NCI-H510A (cell line): ENCODE measurements around the gene GUCY2D.
"Not testable (repeated sequence)": the region's sequence is repeated elsewhere in the genome, so short reads cannot be mapped to it uniquely, and the experiment has no call there.

Experiments
- DNase-seq: peaks from one replicate; lab custom pipeline; 2025; lab: John Stamatoyannopoulos, UW

The GUCY2D gene

GRCh38 chr17:8044819-8045810 lies 42.7 kb downstream of the GUCY2D start:
- no peak for DNase-seq

- DNase-seq = no peak
Observed at GRCh38 chr17:8046306-8046928, 44.0 kb downstream of the GUCY2D start.

GRCh38 chr17:8046929-8047768 lies 44.7 kb downstream of the GUCY2D start:
- DNase-seq = no peak

- DNase-seq = no peak
Observed at GRCh38 chr17:8047769-8048110, 45.3 kb downstream of the GUCY2D start.

- no peak for DNase-seq
Observed at GRCh38 chr17:8048236-8048635, 45.8 kb downstream of the GUCY2D start.

GRCh38 chr17:8048736-8049135 lies 46.3 kb downstream of the GUCY2D start:
- no peak for DNase-seq

- DNase-seq = no peak
Observed at GRCh38 chr17:8051831-8052230, 49.4 kb downstream of the GUCY2D start.

- DNase-seq = no peak
Observed at GRCh38 chr17:8052256-8053252, 50.1 kb downstream of the GUCY2D start.

GRCh38 chr17:8053600-8053999 lies 51.2 kb downstream of the GUCY2D start:
- DNase-seq = no peak

- no peak for DNase-seq
Observed at GRCh38 chr17:8055851-8056231, 53.4 kb downstream of the GUCY2D start.

- DNase-seq = no peak
Observed at GRCh38 chr17:8056232-8056975, 54.0 kb downstream of the GUCY2D start.

- DNase-seq = no peak
Observed at GRCh38 chr17:8056976-8057625, 54.7 kb downstream of the GUCY2D start.

GRCh38 chr17:8057691-8058114 lies 55.3 kb downstream of the GUCY2D start:
- DNase-seq = no peak

GRCh38 chr17:8059131-8059530 lies 56.7 kb downstream of the GUCY2D start:
- DNase-seq = no peak

- DNase-seq = peak; percentile 28
Observed at GRCh38 chr17:8060274-8060673, 57.9 kb downstream of the GUCY2D start.

- DNase-seq = not testable (repeated sequence)
Observed at GRCh38 chr17:8061851-8062250, 59.4 kb downstream of the GUCY2D start.

GRCh38 chr17:8062435-8062806 lies 60.0 kb downstream of the GUCY2D start:
- DNase-seq = no peak

- DNase-seq = no peak
Observed at GRCh38 chr17:8062807-8063483, 60.5 kb downstream of the GUCY2D start.

GRCh38 chr17:8063761-8064534 lies 61.5 kb downstream of the GUCY2D start:
- DNase-seq = no peak
